Measurements from ENCODE around the gene DSCAM. TPM values are rescaled to one million over a fixed set of nuclear protein-coding genes. Genes with fewer than 3 reads are reported as not detected.

Gene DSCAM
- total and polyA plus RNA-seq, 2 donors (not counting 3 experiments of a cell fraction or from before 2014, with no cell fraction given), result not detected

GRCh38 chr21:40809673-40810197, 37.2 kb downstream of the DSCAM start:
- no peak overlapping the region for H3K4me2 ChIP-seq (ENCODE audit: insufficient read depth, low read length)
- CTCF ChIA-PET, result no interaction called here
- H4K20me1 ChIP-seq (replicated peaks; ENCODE audit: control insufficient read depth, extremely low read depth, insufficient read depth, low read length), result no peaks in the 10 kb centered on the region
- no peaks in the 10 kb centered on the region for H3K27me3 ChIP-seq (ENCODE audit: control insufficient read depth in 2 of 2, insufficient read depth in 2 of 2, low read length in 2 of 2)
- H3K4me1 ChIP-seq (ENCODE audit: control insufficient read depth, extremely low read depth, insufficient read depth, low read length), result no peaks in the 10 kb centered on the region
- POLR2A ChIA-PET, result no interaction called here
- no peak overlapping the region for H3K27ac ChIP-seq (ENCODE audit: insufficient read depth, low read depth, low read length)
- no peaks in the 10 kb centered on the region for H3K9me1 ChIP-seq (replicated peaks; ENCODE audit: control insufficient read depth, extremely low read depth, insufficient read depth, low read length)
- BruUV-seq (replicated peaks), result no TSS peak
- H3K36me3 ChIP-seq (ENCODE audit: control insufficient read depth in 2 of 2, extremely low read depth in 1 of 2, insufficient read depth in 2 of 2, low read length in 2 of 2), result no peaks in the 10 kb centered on the region
- H3K9ac ChIP-seq (replicated peaks; ENCODE audit: extremely low read depth, insufficient read depth, low read length), result no peak overlapping the region
- DNase-seq (ENCODE audit: low read depth, low spot score) (no peak), FAIRE-seq (no peak)
- intact Hi-C loops (cut with micrococcal nuclease), result no loop called here
- TF ChIP-seq MAX (IDR thresholded peaks at IDR 0.05; ENCODE audit: insufficient read depth, insufficient read length) (no peak), MYC (IDR thresholded peaks at IDR 0.05; ENCODE audit: low read depth, low read length) (no peak), FOS (IDR thresholded peaks at IDR 0.05; ENCODE audit: borderline replicate concordance, insufficient read depth, low read length) (no peak)
- H3K4me3 ChIP-seq (replicated peaks in 1 of 3; ENCODE audit: insufficient read depth in 1 of 3, low read depth in 1 of 3, low read length in 3 of 3), result no peak overlapping the region
- no peaks in the 10 kb centered on the region for H3K79me2 ChIP-seq (ENCODE audit: control insufficient read depth, insufficient read depth, low read length)
- H2AFZ ChIP-seq (ENCODE audit: low read depth, low read length), result no peak overlapping the region
- peaks cover 8% of the 10 kb centered on the region for H3K9me3 ChIP-seq (replicated peaks; ENCODE audit: control insufficient read depth, insufficient read depth, low read length)
- dilution Hi-C loops (cut with MboI; ENCODE audit: extremely low pct_ligation_motif_present, low sequenced_read_pairs), result no loop called here

GRCh38 chr21:40803101-40803500, 43.9 kb downstream of the DSCAM start:
- intact Hi-C loops (cut with micrococcal nuclease) (no loop called here), dilution Hi-C loops (cut with MboI; ENCODE audit: extremely low pct_ligation_motif_present, low sequenced_read_pairs) (no loop called here)
- no peak overlapping the region for H3K9ac ChIP-seq (replicated peaks; ENCODE audit: extremely low read depth, insufficient read depth, low read length)
- ChIA-PET POLR2A (no interaction called here), CTCF (no interaction called here)
- peaks cover 4% of the 10 kb centered on the region for H3K9me3 ChIP-seq (replicated peaks; ENCODE audit: control insufficient read depth, insufficient read depth, low read length)
- TF ChIP-seq POLR2A (IDR thresholded peaks at IDR 0.05; ENCODE audit: low read depth, low read length), result no peak
- no peak overlapping the region for H2AFZ ChIP-seq (ENCODE audit: low read depth, low read length)
- H3K4me2 ChIP-seq (ENCODE audit: insufficient read depth, low read length), result no peak overlapping the region
- no peaks in the 10 kb centered on the region for H3K4me1 ChIP-seq (ENCODE audit: control insufficient read depth, extremely low read depth, insufficient read depth, low read length)
- no peak overlapping the region for H3K27ac ChIP-seq (ENCODE audit: insufficient read depth, low read depth, low read length)
- no peak overlapping the region for H3K4me3 ChIP-seq (replicated peaks in 1 of 3; ENCODE audit: insufficient read depth in 1 of 3, low read depth in 1 of 3, low read length in 3 of 3)
- no peaks in the 10 kb centered on the region for H3K9me1 ChIP-seq (replicated peaks; ENCODE audit: control insufficient read depth, extremely low read depth, insufficient read depth, low read length)
- DNase-seq (ENCODE audit: low read depth, low spot score) (no peak), FAIRE-seq (no peak)
- H3K36me3 ChIP-seq (ENCODE audit: control insufficient read depth in 2 of 2, extremely low read depth in 1 of 2, insufficient read depth in 2 of 2, low read length in 2 of 2), result no peaks in the 10 kb centered on the region
- H3K27me3 ChIP-seq (ENCODE audit: control insufficient read depth in 2 of 2, insufficient read depth in 2 of 2, low read length in 2 of 2), result no peaks in the 10 kb centered on the region
- H3K79me2 ChIP-seq (ENCODE audit: control insufficient read depth, insufficient read depth, low read length), result no peaks in the 10 kb centered on the region
- no peaks in the 10 kb centered on the region for H4K20me1 ChIP-seq (replicated peaks; ENCODE audit: control insufficient read depth, extremely low read depth, insufficient read depth, low read length)
- BruUV-seq (replicated peaks), result no TSS peak
